ENCODE data around the gene ECE1.
"Not testable (repeated sequence)": the region's sequence is repeated elsewhere in the genome, so short reads cannot be mapped to it uniquely, and the experiment has no call there.

- not testable (repeated sequence) for TF ChIP-seq CTCF, POLR2A (IDR thresholded peaks at IDR 0.05)
Observed at GRCh38 chr1:21282020-21282419, 8.2 kb downstream of the ECE1 start.
